ENCODE measurements around the gene KPNA5.

DNA sequence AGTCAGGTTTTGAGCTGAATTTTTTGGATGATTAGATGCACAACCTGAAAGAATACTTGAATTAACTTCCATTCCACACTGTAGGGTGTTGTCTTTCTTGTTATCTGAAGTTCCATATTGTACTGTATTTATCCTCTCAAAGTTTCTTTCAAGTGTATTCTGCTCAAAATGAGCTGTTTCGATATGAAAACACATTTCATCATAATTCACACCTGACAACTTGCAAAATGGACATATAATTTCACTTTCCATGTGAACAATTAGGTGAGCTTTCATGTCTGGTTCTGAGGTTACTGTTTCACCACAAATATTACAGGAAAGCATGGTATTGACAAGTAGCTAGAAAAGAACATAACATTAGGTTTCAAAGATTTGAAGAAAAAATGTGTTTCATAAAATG is 14.1 kb upstream of the KPNA5 start:
- TF ChIP-seq EZH2 (IDR thresholded peaks at IDR 0.05; ENCODE audit: borderline replicate concordance, low read depth, low read length, severe bottlenecking): no peak
- TF ChIP-seq, protein P1, sequence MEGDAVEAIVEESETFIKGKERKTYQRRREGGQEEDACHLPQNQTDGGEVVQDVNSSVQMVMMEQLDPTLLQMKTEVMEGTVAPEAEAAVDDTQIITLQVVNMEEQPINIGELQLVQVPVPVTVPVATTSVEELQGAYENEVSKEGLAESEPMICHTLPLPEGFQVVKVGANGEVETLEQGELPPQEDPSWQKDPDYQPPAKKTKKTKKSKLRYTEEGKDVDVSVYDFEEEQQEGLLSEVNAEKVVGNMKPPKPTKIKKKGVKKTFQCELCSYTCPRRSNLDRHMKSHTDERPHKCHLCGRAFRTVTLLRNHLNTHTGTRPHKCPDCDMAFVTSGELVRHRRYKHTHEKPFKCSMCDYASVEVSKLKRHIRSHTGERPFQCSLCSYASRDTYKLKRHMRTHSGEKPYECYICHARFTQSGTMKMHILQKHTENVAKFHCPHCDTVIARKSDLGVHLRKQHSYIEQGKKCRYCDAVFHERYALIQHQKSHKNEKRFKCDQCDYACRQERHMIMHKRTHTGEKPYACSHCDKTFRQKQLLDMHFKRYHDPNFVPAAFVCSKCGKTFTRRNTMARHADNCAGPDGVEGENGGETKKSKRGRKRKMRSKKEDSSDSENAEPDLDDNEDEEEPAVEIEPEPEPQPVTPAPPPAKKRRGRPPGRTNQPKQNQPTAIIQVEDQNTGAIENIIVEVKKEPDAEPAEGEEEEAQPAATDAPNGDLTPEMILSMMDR (IDR thresholded peaks at IDR 0.05; ENCODE audit: borderline replicate concordance, extremely low read depth, low read length, poor library complexity, severe bottlenecking): no peak
